AG09309 (cell line): ENCODE data around the gene KCND3.

ENCODE experiments used
- DNase-seq: peaks from one replicate; pipeline ENCODE4 v3.0.0-alpha.2; 2010; ENCODE audit warnings: low read depth
- H3K4me3 ChIP-seq: 2 replicates; pipeline ENCODE4 v1.5.1; 2011; ENCODE audit warnings: mild to moderate bottlenecking, low read depth, low read length, moderate library complexity; ENCODE audit not compliant: control insufficient read depth
- TF ChIP-seq, protein P1 (sequence below): IDR thresholded peaks from 2 replicates; pipeline ENCODE4 v1.5.1; 2011; ENCODE audit warnings: mild to moderate bottlenecking, low read depth, low read length, inconsistent platforms; ENCODE audit not compliant: insufficient read depth, control insufficient read depth; ENCODE audit errors: missing control alignments

Gene KCND3

DNA sequence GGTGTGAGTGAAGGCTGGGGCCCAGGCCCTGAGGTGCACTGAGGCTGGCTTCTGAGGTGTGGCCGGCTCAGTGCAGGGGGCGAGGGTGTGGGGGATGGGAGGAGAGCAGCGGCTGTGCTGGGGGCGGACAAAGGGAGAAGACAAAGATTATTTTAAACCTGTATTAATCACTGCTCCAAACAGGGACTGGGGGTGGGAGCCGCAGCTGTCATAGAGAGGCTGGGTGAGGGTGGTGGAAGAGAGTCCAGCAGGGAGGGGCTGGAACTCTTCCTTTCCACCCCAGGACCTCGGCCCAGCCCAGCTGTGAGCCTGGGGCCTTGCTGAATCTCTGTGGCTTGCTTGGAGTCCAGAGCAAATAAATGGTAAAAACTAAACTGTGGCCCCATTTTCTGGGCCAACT lies 106.9 kb downstream of the KCND3 start:
- TF ChIP-seq, protein P1, sequence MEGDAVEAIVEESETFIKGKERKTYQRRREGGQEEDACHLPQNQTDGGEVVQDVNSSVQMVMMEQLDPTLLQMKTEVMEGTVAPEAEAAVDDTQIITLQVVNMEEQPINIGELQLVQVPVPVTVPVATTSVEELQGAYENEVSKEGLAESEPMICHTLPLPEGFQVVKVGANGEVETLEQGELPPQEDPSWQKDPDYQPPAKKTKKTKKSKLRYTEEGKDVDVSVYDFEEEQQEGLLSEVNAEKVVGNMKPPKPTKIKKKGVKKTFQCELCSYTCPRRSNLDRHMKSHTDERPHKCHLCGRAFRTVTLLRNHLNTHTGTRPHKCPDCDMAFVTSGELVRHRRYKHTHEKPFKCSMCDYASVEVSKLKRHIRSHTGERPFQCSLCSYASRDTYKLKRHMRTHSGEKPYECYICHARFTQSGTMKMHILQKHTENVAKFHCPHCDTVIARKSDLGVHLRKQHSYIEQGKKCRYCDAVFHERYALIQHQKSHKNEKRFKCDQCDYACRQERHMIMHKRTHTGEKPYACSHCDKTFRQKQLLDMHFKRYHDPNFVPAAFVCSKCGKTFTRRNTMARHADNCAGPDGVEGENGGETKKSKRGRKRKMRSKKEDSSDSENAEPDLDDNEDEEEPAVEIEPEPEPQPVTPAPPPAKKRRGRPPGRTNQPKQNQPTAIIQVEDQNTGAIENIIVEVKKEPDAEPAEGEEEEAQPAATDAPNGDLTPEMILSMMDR: no peak

DNA sequence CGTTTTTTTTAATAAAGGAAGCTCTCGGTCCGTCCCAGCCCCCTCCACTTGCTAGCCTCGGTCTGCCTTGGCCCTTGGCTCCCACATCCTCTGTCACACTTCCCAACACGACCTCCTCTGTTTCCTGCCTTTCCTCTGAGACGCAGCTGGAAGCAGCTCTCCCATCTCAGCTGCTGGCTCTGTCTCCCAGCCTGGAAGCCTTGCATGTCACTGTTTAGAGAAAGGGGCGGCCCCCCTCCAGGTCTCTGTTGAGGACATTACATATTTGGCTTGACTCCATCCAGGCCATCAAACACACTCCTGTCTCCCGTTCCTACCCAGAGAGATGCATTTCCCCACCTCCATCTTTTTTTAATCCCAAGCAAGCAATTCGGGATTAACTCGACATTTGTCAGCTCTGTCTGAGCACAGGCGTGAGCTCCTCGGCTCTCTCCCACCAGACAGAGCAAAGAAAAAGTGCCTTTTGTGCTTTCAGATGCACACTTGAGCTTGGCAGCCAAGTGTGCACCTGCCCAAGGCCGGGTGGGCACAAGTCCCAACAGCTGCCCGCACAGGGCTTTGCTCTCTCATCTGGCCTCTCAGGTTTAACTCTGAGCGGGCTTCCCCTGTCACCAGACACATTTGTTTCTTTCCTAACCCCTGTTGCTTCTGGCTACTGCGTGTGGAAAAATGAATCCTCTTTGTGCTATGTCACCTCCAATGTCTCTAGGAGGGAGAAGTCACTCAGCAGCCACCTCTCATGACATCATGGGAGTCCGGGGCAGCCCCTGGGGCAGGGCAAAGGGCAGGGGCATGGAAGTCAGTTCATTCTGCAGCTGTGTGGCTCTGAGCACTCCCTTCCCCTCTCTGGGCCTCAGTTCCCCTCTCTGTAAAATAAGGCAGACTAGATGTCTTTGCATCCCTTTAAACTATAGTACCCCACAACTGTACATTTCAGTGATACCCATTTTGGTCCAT lies 108.3 kb downstream of the KCND3 start:
- DNase-seq: no peak
- TF ChIP-seq, protein P1: no peak
- no peak overlapping the region for H3K4me3 ChIP-seq

More for the DNA sequence above, 106.9 kb downstream of the KCND3 start:
- no peak overlapping the region for H3K4me3 ChIP-seq
- DNase-seq: no peak

DNA sequence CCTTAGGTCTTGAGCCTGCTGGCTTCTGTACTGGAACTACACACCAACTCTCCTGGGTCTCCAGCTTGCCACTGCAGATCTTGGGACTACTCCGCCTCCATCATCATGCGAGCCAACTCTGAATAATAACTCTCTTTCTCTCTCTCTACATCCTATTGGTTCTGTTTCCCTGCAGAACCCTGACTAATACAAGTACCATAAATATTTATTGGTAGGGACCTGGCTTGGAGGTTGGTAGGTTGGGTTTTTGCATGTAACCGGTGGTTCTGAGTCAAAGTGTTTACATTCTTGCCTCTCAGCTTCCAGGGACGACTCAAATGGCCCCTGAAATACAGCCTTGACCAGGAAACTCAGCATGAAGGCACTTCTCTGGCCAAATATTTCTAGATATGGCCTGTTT lies 110.4 kb downstream of the KCND3 start:
- H3K4me3 ChIP-seq: no peak overlapping the region
- DNase-seq: no peak
- TF ChIP-seq, protein P1: no peak

DNA sequence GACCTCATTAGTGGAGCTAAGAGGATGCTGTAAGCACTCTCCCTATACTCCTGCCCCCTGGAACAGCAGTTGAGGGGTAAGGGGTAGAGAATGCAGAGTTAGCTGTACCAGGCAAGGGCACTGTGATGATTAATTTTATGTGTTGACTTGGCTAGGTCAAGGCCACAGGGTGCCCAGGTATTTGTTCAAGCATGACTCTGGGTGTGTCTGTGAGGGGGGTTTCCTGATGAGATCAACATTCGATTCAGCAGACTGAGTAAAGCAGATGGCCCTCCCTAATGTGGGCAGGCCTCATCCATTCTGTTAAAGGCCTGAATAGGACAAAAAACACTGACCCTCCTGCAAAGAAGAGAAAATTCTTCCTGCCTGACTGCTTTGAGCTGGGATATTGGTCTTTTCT lies 110.8 kb downstream of the KCND3 start:
- DNase-seq: no peak
- no peak overlapping the region for H3K4me3 ChIP-seq
- TF ChIP-seq, protein P1: no peak

DNA sequence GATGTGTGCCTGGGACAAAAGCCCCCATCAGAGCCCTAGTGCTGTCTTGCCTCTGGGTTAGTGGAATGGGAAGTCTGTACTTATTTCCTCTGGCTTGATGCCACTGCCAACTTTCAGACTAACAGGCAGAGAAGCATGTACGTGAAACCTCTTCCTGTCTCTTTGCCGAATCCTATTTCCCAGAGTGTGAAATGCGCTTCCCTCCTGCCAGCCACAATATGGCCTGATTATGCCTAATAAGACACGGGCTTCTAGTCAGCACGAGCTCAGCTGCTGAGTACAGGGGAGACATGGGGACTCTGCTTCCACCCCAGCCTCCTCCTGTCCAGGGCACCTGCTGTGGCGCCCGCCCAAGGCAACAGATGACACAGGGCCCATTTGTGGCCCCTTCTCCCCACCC lies 111.4 kb downstream of the KCND3 start:
- H3K4me3 ChIP-seq: no peak overlapping the region
- TF ChIP-seq, protein P1: no peak
- DNase-seq: no peak

DNA sequence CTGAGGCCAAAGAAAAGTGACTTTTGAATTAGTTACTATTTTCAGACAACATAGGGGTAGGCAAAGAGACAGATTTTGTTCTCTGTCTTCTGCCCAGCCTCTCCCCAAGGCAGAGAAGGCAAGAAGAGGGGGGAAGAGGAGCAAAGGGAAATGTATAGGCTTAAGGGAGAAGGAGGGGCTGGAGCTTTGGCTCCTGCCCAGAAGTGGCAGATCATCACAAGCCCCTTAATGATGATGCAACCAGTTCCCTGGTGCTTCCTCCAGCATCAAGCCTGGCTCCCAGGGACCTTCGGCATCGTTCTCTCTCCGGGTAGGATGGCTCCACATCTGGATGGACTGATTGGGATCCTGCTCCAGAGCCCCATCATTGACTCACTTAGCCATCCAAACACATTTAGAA lies 112.8 kb downstream of the KCND3 start:
- no peak overlapping the region for H3K4me3 ChIP-seq
- DNase-seq: no peak
- TF ChIP-seq, protein P1: no peak
